Kidney glomerular epithelial cell (primary cell): ENCODE results near the gene RLN1.
"Not testable (repeated sequence)": the region's sequence is repeated elsewhere in the genome, so short reads cannot be mapped to it uniquely, and the experiment has no call there.

ENCODE experiments used
- DNase-seq: peaks from one replicate; lab custom pipeline; 2025; lab: John Stamatoyannopoulos, UW

RLN1 gene

GRCh38 chr9:5321601-5322000, 18.1 kb downstream of the RLN1 start:
- not testable (repeated sequence) for DNase-seq

GRCh38 chr9:5321058-5321457, 18.6 kb downstream of the RLN1 start:
- no peak for DNase-seq

GRCh38 chr9:5316406-5316805, 23.3 kb downstream of the RLN1 start:
- DNase-seq = not testable (repeated sequence)

GRCh38 chr9:5315187-5315923, 24.3 kb downstream of the RLN1 start:
- no peak for DNase-seq

GRCh38 chr9:5310851-5311250, 28.8 kb downstream of the RLN1 start:
- no peak for DNase-seq

GRCh38 chr9:5305741-5306140, 33.9 kb downstream of the RLN1 start:
- DNase-seq = no peak

GRCh38 chr9:5303840-5304795, 35.6 kb downstream of the RLN1 start, which contains the start of gene RLN2:
TSS of gene RLN2 (minus strand) at chr9:5304716. CDS start at chr9:5304580, 136 bp downstream.
- DNase-seq = not testable (repeated sequence)

GRCh38 chr9:5301544-5301943, 38.1 kb downstream of the RLN1 start:
- no peak for DNase-seq

GRCh38 chr9:5292141-5292540, 47.5 kb downstream of the RLN1 start:
- no peak for DNase-seq

- no peak for DNase-seq
Measured at GRCh38 chr9:5288591-5288990, 51.1 kb downstream of the RLN1 start.

GRCh38 chr9:5286262-5286661, 53.4 kb downstream of the RLN1 start:
- DNase-seq = no peak
